DND-41 (cell line): ENCODE data around the gene PM20D1.
"Not testable (repeated sequence)": the region's sequence is repeated elsewhere in the genome, so short reads cannot be mapped to it uniquely, and the experiment has no call there.

Experiments
- ATAC-seq: fragments of 200-7000 bp; cut with Tn5 transposase; 3 replicates; pipeline ENCODE4 v1.9.1; 2021; ENCODE audit warnings: low read depth; ENCODE audit not compliant: insufficient read depth
- DNase-seq: peaks from one replicate; pipeline ENCODE4 v3.0.0-alpha.2; 2020
- H2AFZ ChIP-seq: 2 replicates; pipeline ENCODE4 v1.6.0; 2012; ENCODE audit warnings: low read depth, low read length
- H3K27ac ChIP-seq: 2 replicates; pipeline ENCODE4 v1.5.1; 2012; ENCODE audit warnings: low read length, inconsistent platforms
- H3K27me3 ChIP-seq: fragments of 200-600 bp; sonication (generic); 2 replicates; pipeline ENCODE4 v1.6.0; 2012; ENCODE audit warnings: low read length, mild to moderate bottlenecking, inconsistent platforms; ENCODE audit not compliant: insufficient read depth, poor library complexity
- H3K36me3 ChIP-seq: 2 replicates; pipeline ENCODE4 v1.5.1; 2012; ENCODE audit warnings: low read length, inconsistent platforms; ENCODE audit not compliant: insufficient read depth
- H3K4me1 ChIP-seq: 2 replicates; pipeline ENCODE4 v1.5.1; 2012; ENCODE audit warnings: mild to moderate bottlenecking, low read length; ENCODE audit not compliant: insufficient read depth
- H3K4me2 ChIP-seq: 2 replicates; pipeline ENCODE4 v1.6.0; 2012; ENCODE audit warnings: mild to moderate bottlenecking, moderate library complexity, low read length, inconsistent platforms; ENCODE audit not compliant: insufficient read depth
- H3K4me3 ChIP-seq, 2 experiments: fragments of 200-600 bp in 1 of 2; shearing (Covaris generic) in 1 of 2; 2 replicates each; pipeline ENCODE4 v1.5.1; 2012 to 2016; ENCODE audit warnings: inconsistent platforms in 2 of 2, low read length in 2 of 2, mild to moderate bottlenecking in 2 of 2, low read depth in 1 of 2, moderate library complexity in 1 of 2
- H3K79me2 ChIP-seq: 2 replicates; pipeline ENCODE4 v1.6.0; 2012; ENCODE audit warnings: low read length, inconsistent platforms; ENCODE audit not compliant: insufficient read depth
- H3K9ac ChIP-seq: 2 replicates; pipeline ENCODE4 v1.6.0; 2012; ENCODE audit warnings: low read depth, mild to moderate bottlenecking, inconsistent platforms, low read length, moderate library complexity
- H3K9me3 ChIP-seq: 2 replicates; pipeline ENCODE4 v1.5.1; 2012; ENCODE audit warnings: low read length, moderate library complexity, mild to moderate bottlenecking, inconsistent platforms; ENCODE audit not compliant: insufficient read depth, severe bottlenecking
- H4K20me1 ChIP-seq: 2 replicates; pipeline ENCODE4 v1.6.0; 2012; ENCODE audit warnings: low read length; ENCODE audit not compliant: insufficient read depth
- CTCF ChIP-seq: IDR thresholded peaks from 2 replicates; pipeline ENCODE4 v1.5.1; 2012; ENCODE audit warnings: borderline replicate concordance, low read length, moderate library complexity, mild to moderate bottlenecking; ENCODE audit not compliant: poor library complexity, severe bottlenecking; ENCODE audit errors: extremely low read depth
- EZH2 ChIP-seq: IDR thresholded peaks from 3 replicates; pipeline ENCODE4 v1.6.1; 2012; ENCODE audit warnings: borderline replicate concordance, low read depth, mild to moderate bottlenecking, moderate library complexity, low read length, inconsistent platforms; ENCODE audit not compliant: severe bottlenecking

The PM20D1 gene

GRCh38 chr1:205878026-205878425, 28.1 kb upstream of the PM20D1 start:
- H3K27me3 ChIP-seq: no peaks in the 10 kb centered on the region
- H3K9ac ChIP-seq: no peak overlapping the region
- ATAC-seq (no peak), DNase-seq (no peak)
- no peak overlapping the region for H3K27ac ChIP-seq
- H3K9me3 ChIP-seq: peaks cover 7% of the 10 kb centered on the region
- no peak overlapping the region for H3K4me3 ChIP-seq
- H3K4me2 ChIP-seq: no peak overlapping the region
- no peaks in the 10 kb centered on the region for H3K36me3 ChIP-seq
- H3K79me2 ChIP-seq: no peaks in the 10 kb centered on the region
- H2AFZ ChIP-seq: no peak overlapping the region
- TF ChIP-seq EZH2: no peak
- no peak for TF ChIP-seq CTCF
- H3K4me1 ChIP-seq: no peaks in the 10 kb centered on the region
- H4K20me1 ChIP-seq: no peaks in the 10 kb centered on the region

DNA sequence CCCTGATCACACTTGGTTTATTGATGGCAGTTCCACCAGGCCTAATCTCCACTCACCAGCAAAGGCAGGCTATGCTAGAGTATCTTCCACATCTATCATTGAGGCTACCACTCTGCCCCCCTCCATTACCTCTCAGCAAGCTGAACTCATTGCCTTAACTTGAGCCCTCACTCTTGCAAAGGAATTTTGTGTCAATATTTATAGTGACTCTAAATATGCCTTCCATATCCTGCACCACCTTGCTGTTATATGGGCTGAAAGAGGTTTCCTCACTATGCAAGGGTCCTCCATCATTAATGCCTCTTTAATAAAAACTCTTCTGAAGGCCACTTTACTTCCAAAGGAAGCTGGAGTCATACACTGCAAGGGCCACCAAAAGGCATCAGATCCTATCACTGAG, 23.2 kb upstream of the PM20D1 start:
- ATAC-seq, H2AFZ ChIP-seq, H3K4me3 ChIP-seq, H3K4me2 ChIP-seq, H4K20me1 ChIP-seq, H3K27ac ChIP-seq, H3K79me2 ChIP-seq, H3K9ac ChIP-seq, H3K36me3 ChIP-seq, H3K9me3 ChIP-seq, H3K27me3 ChIP-seq, DNase-seq, H3K4me1 ChIP-seq: not testable (repeated sequence)

- no peaks in the 10 kb centered on the region for H4K20me1 ChIP-seq
- no peak overlapping the region for H3K9ac ChIP-seq
- no peak for DNase-seq
- H3K27ac ChIP-seq: no peak overlapping the region
- H3K9me3 ChIP-seq: no peaks in the 10 kb centered on the region
- H3K4me3 ChIP-seq: no peak overlapping the region
- TF ChIP-seq CTCF: no peak
- TF ChIP-seq EZH2: no peak
- H3K4me1 ChIP-seq: no peaks in the 10 kb centered on the region
- no peaks in the 10 kb centered on the region for H3K27me3 ChIP-seq
- H3K4me2 ChIP-seq: no peak overlapping the region
- no peaks in the 10 kb centered on the region for H3K36me3 ChIP-seq
- H2AFZ ChIP-seq: no peak overlapping the region
- no peak for ATAC-seq
- no peaks in the 10 kb centered on the region for H3K79me2 ChIP-seq
Observed at GRCh38 chr1:205870236-205870635, 20.3 kb upstream of the PM20D1 start.

DNA sequence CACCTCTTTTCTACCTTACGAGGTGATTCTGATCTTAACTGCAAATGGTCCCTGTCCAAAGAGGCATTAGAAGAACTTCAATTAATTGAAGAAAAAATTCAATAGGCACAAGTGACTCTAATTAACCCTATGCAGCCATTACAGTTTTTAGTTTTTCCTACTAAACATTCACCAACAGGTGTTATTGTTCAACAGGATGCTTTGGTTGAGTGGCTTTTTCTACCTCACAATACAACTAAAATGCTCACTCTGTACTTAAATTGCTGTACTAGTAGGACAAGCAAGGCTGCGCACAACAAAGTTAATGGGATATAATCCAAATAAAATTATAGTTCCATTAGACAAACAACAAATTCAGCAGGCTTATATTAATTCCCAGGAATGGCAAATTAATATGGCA, 11.6 kb upstream of the PM20D1 start:
- Histone ChIP-seq H3K9me3 (peaks cover 4% of the 10 kb centered on the region), H3K27ac (no peak overlapping the region), H3K4me3 (no peak overlapping the region), H3K4me1 (no peaks in the 10 kb centered on the region), H4K20me1 (no peaks in the 10 kb centered on the region), H3K4me2 (no peak overlapping the region), H3K27me3 (no peaks in the 10 kb centered on the region), H2AFZ (no peak overlapping the region), H3K79me2 (no peaks in the 10 kb centered on the region), H3K36me3 (no peaks in the 10 kb centered on the region), H3K9ac (no peak overlapping the region)
- no peak for ATAC-seq
- DNase-seq: no peak
- TF ChIP-seq EZH2: no peak
- TF ChIP-seq CTCF: no peak
